Measurements from ENCODE around the gene ABHD12B.

Gene ABHD12B

DNA sequence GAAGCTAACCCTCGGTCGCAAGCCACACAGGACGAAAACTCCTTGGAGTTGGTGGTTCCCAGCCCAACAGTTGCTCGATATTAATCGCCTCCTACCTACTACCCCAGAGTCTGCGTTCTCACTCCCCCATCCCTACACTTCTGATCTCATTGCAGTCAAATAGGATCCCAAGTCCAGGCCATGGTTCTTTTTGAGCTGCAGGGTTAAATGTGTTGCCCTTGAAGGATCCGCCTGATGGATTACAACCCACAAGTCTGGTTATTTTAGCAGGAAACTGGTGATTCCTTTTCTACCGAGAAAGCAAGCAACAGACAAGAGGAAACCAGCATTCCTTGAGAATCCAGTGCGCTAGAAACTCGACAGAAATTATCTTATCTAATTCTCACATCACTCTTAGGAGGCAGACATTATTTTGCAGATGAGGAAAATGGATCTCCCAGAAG, 40.1 kb upstream of the ABHD12B start:
- TF ChIP-seq MYC (IDR thresholded peaks at IDR 0.05; ENCODE audit: low read depth, low read length) (no peak), CTCF (IDR thresholded peaks at IDR 0.05; ENCODE audit: low read depth, low read length) (no peak), POLR2A (IDR thresholded peaks at IDR 0.05; ENCODE audit: extremely low read depth, insufficient read length) (no peak), MAX (IDR thresholded peaks at IDR 0.05; ENCODE audit: low read depth, low read length) (no peak)
- no peak for DNase-seq (ENCODE audit: low read depth)
- peak overlapping the region; percentile 73 for H3K4me3 ChIP-seq (ENCODE audit: low read depth, low read length)

- H3K4me3 ChIP-seq (ENCODE audit: low read depth, low read length): no peak overlapping the region
- no peak for TF ChIP-seq POLR2A (IDR thresholded peaks at IDR 0.05; ENCODE audit: extremely low read depth, insufficient read length)
- TF ChIP-seq MAX (IDR thresholded peaks at IDR 0.05; ENCODE audit: low read depth, low read length): no peak
- TF ChIP-seq MYC (IDR thresholded peaks at IDR 0.05; ENCODE audit: low read depth, low read length): no peak
- no peak for DNase-seq (ENCODE audit: low read depth)
These were observed 38.8 kb upstream of the ABHD12B start for GRCh38 chr14:50832935-50833630.

DNA sequence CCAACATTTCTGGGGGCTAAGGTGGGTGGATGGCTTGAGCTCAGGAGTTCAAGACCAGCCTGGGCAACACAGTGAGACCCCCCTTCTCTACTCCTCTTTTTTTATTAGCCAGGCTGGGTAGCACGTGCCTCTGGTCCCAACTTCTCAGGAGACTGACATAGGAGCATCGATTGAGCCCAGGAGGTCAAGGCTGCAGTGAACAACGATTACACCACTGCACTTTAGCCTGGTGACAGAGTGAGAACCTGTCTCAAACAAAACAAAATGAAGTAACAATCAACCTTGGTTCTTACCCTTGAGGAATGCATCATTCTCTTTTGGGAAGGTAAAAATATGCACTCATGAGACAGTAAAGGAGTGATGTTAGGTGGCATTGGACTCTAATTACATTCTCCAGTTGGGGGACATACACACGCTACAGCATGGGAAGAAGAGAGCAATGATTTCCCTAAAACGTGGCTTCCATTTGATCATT, 37.0 kb upstream of the ABHD12B start:
- TF ChIP-seq MYC (IDR thresholded peaks at IDR 0.05; ENCODE audit: low read depth, low read length) (no peak), CTCF (IDR thresholded peaks at IDR 0.05; ENCODE audit: low read depth, low read length) (no peak), MAX (IDR thresholded peaks at IDR 0.05; ENCODE audit: low read depth, low read length) (no peak), POLR2A (IDR thresholded peaks at IDR 0.05; ENCODE audit: extremely low read depth, insufficient read length) (no peak)
- no peak for DNase-seq (ENCODE audit: low read depth)
- no peak overlapping the region for H3K4me3 ChIP-seq (ENCODE audit: low read depth, low read length)

- no peak overlapping the region for H3K4me3 ChIP-seq (ENCODE audit: low read depth, low read length)
- TF ChIP-seq MYC (IDR thresholded peaks at IDR 0.05; ENCODE audit: low read depth, low read length): no peak
- TF ChIP-seq MAX (IDR thresholded peaks at IDR 0.05; ENCODE audit: low read depth, low read length): peak; percentile 38; the same call in 1 of the 2 replicates
- no peak for TF ChIP-seq POLR2A (IDR thresholded peaks at IDR 0.05; ENCODE audit: extremely low read depth, insufficient read length)
- DNase-seq (ENCODE audit: low read depth): peak; percentile 61
These were observed 36.6 kb upstream of the ABHD12B start for GRCh38 chr14:50835280-50835679.

DNA sequence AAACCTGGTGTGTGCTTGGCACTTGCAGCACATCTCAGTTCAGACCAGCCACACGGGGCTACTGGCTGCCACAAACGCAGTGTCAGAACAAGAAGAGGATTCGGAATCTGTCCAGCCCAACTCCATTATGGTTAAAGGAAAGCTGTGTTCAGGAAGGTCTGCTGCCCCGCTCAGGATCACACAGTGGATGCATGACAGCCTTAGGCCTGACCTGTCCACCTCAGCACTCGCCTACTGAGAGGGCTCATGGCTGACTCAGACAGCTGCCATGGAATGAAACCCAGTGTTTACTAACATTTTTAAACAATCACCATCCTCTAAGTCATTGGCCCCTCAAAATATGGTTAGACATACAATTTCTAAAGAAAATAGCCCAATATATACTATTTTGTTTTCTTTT, 35.3 kb upstream of the ABHD12B start:
- no peak overlapping the region for H3K4me3 ChIP-seq (ENCODE audit: low read depth, low read length)
- DNase-seq (ENCODE audit: low read depth): no peak
- no peak for TF ChIP-seq CTCF (IDR thresholded peaks at IDR 0.05; ENCODE audit: low read depth, low read length)
- no peak for TF ChIP-seq POLR2A (IDR thresholded peaks at IDR 0.05; ENCODE audit: extremely low read depth, insufficient read length)
- TF ChIP-seq MAX (IDR thresholded peaks at IDR 0.05; ENCODE audit: low read depth, low read length): no peak
- TF ChIP-seq MYC (IDR thresholded peaks at IDR 0.05; ENCODE audit: low read depth, low read length): no peak

DNA sequence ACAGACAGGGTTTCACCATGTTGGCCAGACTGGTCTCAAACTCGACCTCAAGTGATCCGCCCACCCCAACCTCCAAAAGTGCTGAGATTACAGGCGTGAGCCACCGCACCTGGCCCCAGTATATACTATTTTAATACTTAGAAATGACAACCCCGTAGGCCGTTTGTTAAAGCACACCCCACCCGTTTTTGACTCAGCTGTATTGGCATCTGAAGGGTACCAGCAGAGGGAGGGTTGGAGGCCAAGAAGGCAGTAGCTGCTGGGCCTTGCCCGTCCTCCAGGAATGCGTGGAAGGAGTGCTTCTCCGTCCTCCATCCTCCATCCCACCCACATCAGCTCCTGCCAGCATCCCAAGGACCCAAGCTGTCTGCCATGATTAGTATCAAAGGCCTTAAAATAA, 34.6 kb upstream of the ABHD12B start:
- H3K4me3 ChIP-seq (ENCODE audit: low read depth, low read length): no peak overlapping the region
- DNase-seq (ENCODE audit: low read depth): no peak
- no peak for TF ChIP-seq CTCF (IDR thresholded peaks at IDR 0.05; ENCODE audit: low read depth, low read length)
- TF ChIP-seq MYC (IDR thresholded peaks at IDR 0.05; ENCODE audit: low read depth, low read length): no peak
- no peak for TF ChIP-seq POLR2A (IDR thresholded peaks at IDR 0.05; ENCODE audit: extremely low read depth, insufficient read length)
- TF ChIP-seq MAX (IDR thresholded peaks at IDR 0.05; ENCODE audit: low read depth, low read length): no peak
